HG03457 (cell line): Measurements from ENCODE around the gene UBE2G1.
"Not testable (repeated sequence)": the region's sequence is repeated elsewhere in the genome, so short reads cannot be mapped to it uniquely, and the experiment has no call there.

Source experiments
- ATAC-seq: cut with Tn5 transposase; IDR thresholded peaks from one replicate; pipeline ENCODE4 v1.9.1; 2021; ENCODE audit warnings: moderate number of reproducible peaks; ENCODE audit not compliant: unreplicated experiment

Gene UBE2G1

DNA sequence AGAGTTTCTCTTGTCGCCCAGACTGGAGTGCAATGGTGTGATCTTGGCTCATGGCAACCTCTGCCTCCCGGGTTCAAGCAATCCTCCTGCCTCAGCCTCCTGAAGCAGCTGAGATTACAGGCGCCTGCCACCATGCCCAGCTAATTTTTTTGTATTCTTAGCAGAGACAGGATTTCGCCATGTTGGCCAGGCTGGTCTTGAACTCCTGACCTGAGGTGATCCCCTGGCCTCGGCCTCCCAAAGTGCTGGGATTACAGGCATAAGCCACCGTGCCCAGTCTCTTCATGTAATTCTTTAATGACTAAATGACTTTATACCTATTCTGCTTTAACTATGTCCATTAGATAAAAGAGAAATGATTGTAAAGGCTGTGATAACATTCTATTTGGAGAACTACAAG, 111.2 kb downstream of the UBE2G1 start:
- ATAC-seq = not testable (repeated sequence)

DNA sequence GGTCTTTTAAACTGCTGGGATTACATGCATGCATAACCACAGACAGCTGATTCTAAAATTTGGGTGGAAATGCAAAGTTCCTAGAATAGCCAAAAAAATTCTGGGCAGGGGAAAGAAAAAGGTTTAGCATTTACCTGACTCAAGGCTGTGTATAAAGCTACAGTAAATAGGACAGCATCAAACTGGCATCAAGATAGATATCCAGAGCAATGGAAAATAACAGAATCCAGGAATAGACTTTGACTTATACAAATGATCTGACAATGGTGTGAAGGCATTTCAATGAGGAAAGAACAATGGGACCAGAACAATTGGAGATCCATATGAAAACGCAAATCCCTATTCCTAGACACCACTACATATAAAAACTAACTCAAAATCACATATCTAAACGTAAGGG, 115.6 kb downstream of the UBE2G1 start:
- no peak for ATAC-seq

DNA sequence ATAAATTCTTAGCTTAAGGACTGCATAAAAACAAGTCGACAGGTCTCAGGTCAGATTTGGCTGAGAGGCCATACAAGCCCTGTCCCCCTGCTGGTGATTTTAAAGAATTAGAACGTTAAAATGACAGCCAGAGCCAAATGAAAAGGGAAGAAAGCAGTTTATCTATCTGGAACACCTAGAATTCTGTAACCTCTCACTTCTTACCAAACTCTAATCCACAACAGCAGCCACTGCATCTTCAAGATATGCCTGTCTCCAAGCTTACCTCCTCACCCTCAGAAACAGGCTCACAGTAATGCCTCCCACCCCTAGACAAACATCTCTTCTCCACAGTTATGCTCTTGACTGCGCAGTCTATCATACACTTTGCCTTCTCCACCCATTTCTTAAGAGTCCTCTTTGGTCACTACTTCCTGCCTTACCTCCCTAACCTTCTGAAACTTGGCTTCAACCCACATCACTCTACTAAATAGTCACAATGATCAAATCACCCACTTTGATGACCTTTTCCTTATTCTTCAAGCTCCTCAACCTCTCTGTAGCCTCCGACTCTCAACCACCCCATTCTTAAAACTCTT, 116.9 kb downstream of the UBE2G1 start:
- no peak for ATAC-seq

DNA sequence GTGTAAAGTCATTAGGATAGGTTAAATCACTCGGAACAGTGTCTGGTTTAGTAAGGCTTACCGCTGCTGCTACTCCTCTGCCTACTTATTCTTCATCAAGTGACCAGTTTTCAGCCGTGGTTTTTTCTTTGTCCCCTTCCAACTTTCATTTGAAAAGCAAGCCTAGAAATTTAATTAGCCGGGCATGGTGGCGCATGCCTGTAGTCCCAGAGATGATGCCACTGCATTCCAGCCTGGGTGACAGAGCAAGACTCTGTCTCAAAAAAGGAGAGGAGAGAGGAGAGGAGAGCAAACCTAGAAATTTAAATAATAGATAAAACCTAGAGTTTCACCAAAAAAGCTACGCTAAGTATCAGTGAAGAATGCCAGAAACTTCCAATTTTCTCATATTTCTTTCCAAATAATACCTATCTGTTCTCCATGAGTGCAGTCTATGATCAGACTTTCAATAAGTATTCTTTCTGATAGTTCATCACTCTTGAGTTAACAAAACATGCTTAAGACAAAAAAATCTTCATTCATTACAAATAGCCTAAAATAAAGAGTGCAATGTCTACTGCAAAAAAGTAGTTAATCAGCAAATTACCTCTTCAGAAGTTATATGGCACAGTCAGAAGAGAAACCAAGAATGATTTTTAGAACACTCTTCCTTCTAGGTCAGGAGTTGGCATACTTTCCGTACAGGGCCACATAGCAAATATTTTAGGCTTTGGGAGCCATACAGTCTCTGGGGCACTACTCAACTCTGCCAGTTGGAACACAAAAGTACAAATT, 117.8 kb downstream of the UBE2G1 start:
- ATAC-seq = no peak

DNA sequence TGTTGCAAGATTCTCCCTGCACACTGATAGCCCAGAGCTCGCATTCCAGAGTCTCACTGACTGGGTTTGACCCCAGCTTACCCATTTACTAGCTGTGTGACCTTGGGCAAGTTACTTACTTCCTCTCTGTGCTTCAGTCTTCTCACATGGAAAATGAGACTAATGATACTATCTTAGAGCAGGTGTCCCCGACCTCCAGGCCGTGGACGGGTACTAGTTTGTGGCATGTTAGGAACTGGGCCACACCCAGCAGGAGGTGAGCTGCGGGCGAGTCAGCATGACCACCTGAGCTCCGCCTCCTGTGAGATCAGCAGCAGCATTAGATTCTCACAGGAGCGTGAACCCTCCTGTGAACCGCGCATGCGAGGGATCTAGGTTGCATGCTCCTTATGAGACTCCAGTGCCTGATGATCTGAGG, 118.5 kb downstream of the UBE2G1 start:
- no peak for ATAC-seq

DNA sequence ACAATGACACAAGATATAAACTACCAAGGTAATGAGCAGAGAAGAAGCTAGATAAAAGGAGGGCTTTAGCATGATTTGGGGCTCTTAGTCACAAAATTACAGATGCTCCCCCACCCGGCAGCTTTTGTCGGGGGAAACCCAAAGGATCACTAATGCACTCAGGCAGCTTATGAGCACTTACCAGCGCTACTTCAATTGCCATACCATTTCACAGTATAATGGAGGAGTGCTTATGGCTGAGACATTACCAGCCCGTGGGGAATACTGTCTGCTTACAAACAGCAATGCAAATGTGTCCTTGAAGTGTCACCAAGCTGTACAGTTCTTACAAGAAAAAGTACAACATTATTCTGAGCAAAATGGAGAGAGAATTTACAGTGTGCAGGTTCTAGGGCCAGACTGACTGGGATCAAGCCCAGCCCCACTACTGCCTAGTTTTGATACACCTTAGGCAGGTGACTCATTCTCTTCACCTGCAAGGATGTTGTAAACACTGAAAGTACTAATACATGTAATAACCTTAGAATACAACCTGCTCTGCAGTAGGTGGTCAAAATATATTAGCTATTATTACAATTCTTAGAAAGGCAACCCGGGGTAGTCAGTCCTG, 119.0 kb downstream of the UBE2G1 start:
- ATAC-seq = no peak

DNA sequence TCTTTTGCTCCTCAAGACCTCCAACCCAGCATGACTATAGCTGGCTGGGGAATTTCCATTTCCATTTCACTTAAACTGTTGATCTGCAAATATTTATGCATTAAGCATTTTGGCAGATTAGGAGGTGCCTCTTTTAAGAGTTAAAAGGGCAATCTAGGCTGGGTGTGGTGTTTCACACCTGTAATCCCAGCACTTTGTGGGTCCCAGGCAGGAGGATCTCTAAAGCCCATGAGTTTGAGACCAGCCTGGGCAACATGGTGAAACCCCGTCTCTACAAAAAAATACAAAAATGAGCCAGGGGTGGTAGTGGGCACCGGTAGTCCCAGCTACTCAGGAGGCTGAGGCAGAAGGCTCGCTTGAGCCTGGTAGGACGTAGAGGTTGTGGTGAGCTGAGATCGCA, 119.8 kb downstream of the UBE2G1 start:
- ATAC-seq = no peak

DNA sequence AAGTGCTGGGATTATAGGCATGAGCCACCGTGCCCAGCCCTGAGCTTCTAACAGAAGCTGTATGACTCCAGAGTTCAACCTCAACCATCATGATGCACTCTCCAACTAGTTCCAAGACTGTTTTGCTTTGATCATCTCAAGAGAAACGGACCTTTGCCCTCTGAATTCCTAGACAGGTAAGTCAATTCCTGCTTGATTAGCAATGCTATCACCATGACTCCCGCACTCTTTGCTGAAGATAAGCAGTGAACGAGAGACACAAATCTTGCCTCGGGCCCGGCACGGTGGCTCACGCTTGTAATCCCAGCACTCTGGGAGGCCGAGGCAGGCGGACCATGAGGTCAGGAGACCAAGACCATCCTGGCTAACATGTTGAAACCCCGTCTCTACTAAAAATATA, 124.9 kb downstream of the UBE2G1 start:
- no peak for ATAC-seq

DNA sequence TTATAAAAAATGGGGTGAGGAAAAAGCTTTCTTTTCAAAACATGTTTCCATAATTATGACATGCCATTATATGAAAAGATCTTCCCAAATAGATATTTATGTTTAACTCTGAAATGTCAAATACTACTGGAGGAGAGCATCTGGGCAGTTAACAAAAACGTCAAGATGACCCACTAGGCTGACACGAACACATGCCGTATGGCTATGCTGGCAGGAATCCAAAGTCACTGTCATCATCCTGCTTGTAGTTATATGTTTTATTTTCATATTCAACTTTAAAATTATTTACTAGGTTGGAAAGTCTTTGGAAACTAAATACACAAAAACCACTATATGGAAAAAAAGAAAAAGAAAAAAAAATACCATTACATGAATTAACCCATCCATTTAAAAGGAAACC, 130.0 kb downstream of the UBE2G1 start:
- ATAC-seq = no peak

DNA sequence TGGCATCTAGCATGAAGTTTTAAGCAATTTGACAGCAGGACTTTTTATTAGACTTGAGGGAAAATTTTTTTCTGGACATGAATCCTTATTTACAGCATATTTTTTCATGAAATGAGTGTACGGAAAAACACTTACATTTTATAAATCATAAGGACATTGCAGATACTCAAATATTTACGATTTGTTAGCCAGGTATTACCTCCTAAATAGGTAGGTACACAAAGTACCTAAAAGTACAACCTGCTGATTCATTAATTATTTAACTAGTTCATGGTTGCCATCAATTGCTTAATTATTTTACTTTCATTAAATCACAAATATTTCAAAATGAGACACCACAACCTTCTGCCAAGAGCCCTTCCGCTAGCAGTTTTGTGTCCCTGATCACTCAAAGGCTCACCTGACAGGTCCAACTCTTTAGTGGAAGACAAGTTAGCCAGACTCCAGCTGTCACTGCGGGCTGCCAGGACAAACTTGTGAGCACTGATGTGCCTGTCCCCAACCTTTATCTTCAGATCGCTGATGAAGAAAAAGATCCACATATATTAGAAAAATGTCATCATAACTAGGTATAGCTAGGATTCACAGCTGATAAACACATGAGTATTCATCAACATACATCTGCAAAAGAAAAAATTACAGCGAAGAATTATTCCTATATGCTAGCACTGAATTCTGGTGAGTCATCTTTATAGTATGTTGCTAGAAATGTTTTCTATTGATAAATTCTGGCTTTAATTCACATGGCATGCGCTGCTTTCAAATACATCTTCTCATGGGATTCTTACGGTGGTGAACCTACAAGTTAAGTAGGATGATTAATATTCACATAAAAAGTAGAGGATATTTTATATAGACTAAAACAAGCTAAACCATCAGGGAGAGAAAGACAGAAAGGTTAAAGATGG, 130.8 kb downstream of the UBE2G1 start:
- ATAC-seq = no peak

DNA sequence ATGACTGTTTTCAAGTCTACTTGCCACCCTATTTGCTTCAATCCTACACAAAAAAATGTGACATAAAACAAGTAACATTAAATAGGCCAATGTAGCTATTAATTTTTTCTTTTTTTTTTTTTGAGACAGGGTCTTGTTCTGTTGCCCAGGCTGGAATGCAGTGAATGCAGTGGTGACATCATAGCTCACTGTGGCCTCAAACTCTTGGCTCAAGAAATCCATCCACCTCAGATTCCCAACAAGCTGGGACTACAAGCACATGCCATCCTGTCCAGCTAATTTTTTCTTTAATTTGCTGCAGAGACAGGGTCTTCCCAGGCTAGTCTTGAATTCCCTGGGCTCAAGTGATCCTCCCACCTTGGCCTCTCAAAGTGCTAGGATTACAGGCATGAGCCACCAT, 132.1 kb downstream of the UBE2G1 start:
- ATAC-seq = no peak

DNA sequence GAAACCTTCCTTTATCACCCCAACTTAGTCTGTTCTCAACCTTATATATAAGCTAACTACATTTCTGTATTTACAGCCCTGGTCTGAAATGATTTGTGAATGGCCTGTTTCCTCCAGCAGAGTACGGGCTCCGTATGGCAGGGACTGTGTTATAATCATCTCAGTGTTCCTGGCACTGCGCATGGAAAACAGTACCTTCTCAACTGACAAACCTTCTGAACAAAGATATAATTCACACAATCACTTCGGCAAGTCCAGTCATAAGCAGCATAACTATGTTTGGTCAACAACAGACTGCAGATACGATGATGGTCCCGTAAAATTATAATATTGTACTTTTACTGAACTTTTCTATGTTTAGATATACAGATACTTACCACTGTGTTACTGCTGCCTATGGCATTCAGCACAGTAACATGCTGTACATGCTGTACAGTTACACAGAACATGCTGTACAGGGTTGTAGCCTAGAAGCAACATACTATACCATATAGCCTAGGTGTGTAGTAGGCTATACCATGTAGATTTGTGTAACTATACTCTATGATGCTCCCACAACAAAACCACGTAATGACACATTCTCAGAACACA, 132.7 kb downstream of the UBE2G1 start:
- ATAC-seq = no peak

DNA sequence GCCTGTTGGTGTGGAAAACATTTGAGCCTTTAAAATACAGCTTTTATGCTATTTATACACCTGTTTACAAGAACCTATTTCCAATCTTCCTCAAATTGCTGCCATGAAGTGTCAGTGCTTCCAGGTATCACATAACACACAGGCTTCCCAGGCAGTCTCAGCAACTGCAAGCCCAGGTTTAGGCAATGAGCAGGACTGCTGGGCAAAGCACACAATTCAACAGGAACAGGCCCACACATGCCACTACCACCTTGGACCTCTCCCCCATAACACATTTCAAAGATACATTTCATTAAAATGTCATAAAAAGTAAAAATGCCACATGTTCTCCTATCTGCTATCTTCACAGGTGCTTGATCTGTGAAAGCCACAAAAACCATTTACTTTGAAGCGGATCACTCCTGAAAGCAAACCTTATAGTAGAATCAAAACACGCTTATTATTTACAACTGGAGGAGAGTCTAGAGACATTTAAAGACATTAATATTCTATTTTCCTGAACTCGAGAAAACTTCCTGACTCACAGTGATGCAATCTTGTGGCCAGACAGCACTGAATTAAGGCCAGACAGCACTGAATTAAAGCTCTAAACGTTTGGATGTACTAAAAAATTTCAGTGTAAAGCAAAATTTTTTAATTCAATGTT, 134.2 kb downstream of the UBE2G1 start:
- no peak for ATAC-seq

DNA sequence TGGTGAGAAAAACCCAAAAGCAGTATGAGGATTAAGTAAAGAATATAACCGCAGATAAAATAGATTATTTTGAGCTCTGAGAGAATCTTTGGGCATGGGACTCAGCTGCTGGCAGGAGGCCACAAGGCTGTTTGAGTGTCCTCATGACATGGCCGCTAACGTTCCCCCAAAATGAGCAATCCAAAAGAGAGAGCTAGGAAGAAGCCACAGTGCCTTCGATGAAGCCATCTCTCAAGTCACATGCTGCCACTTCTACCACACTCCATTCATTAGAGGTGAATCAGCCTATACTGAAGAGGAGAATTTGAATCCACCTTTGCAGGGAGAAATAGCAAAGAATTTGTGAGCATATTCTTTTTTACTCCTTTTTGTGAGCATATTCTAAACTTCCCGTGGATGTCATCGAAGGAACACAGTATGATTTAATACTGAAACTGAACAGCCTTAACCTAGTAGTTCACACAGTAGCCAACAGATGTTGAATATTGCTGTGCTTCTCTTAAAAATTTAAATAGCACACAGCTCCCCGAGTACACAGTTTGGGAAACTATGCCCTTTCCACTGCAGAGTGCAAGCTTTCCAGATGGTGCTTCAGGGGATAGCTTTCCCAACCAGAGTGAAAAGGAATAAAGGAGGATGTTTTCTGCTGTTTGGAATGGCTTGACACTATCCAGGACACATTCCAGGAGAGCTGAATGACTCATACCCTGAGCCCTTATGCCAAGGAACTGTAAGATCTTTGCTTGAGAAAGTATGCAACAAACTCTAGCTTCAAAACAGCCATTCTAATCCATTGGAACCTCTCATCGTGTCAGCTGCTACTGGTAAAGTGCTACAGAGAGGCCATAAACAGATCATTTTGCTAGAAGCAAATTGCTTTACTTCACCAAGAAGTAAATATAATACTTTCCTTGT, 136.6 kb downstream of the UBE2G1 start:
- no peak for ATAC-seq

DNA sequence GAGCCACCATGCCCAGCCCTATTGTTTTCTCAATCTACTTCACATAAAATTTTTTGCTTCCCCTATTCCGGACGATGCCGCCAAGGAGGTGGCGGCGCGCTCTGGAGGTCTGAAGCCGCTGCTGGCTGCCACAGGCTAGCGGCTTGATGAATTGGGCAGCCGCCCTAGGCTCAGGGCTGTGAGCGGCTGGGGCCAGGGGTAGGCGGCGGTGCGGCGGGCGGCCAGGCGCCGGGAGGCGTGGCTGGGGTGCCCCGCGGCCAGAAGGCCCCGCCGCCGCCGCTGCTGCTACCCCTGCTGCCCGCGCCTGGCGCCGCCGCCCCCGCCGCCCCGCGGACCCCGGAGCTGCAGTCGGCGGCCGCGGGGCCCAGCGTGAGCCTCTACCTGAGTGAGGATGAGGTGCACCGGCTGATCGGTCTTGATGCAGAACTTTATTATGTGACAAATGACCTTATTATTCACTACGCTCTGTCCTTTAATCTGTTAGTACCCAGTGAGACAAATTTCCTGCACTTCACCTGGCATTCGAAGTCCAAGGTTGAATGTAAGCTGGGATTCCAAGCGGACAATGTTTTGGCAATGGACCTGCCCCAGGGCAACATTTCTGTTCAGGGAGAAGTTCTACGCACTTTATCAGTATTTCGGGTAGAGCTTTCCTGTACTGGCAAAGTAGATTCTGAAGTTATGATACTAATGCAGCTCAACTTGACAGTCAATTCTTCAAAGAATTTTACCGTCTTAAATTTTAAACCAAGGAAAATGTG, 144.4 kb downstream of the UBE2G1 start:
- ATAC-seq = no peak

DNA sequence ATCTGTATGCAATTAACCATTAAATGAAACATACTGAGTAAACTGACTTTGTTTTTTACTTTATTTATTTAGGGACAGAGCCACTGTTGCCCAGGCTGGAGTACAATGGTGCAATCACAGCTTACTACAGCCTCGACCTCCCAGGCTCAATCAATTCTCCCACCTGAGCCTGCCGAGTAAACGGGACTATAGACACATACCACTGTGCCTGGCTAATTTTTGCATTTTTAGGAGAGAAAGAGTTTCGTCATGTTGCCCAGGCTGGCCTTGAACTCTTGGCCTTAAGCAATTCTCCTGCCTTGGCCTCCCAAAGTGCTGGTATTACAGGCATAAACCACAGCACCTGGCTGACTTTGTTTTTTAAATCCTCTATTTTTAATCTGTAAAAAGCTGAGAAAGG, 145.3 kb downstream of the UBE2G1 start:
- ATAC-seq = no peak

DNA sequence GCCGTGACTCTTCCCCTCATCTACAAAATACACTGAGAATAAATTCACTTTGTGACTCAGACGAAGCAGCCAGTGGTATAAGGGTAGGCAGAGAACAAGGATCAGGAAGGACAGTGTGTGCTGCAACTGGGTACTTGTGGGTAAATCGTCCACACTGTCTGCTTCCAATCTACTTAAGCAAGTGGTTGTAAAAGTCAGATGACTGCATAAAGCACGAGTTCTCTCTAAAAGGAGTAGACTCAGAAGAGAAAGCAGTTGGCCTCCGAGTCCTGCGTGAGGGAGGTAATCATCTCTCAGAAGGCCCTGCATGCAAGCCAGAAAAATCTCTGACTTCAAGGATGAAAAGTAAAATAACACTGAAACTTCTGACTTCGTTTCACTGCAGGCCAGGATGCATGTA, 145.8 kb downstream of the UBE2G1 start:
- no peak for ATAC-seq
